Thymus (tissue), 11 donors: ENCODE measurements around the gene LMAN2. TPM values are rescaled to one million over a fixed set of nuclear protein-coding genes. Genes with fewer than 3 reads are reported as not detected.

Experiments
- DNase-seq, 9 donors: peaks; one replicate each; pipeline ENCODE4 v3.0.0-alpha.2; 2013; ENCODE audit warnings: low spot score in 9 of 9, low read depth in 6 of 9, missing footprints in 1 of 9
- H3K27ac ChIP-seq, 2 donors: one replicate each; pipeline ENCODE4 v1.5.1; 2013; ENCODE audit warnings: control low read depth in 1 of 2, low read depth in 1 of 2, low read length in 1 of 2, mild to moderate bottlenecking in 1 of 2, moderate library complexity in 1 of 2
- H3K27me3 ChIP-seq, 2 donors: one replicate each; pipeline ENCODE4 v1.5.1; 2013; ENCODE audit warnings: low read length in 1 of 2; ENCODE audit not compliant: control insufficient read depth in 2 of 2, insufficient read depth in 1 of 2
- H3K36me3 ChIP-seq, 2 donors: one replicate each; pipeline ENCODE4 v1.5.1; 2013; ENCODE audit warnings: low read length in 1 of 2, mild to moderate bottlenecking in 1 of 2, moderate library complexity in 1 of 2; ENCODE audit not compliant: control insufficient read depth in 2 of 2, insufficient read depth in 2 of 2
- H3K4me1 ChIP-seq, 2 donors: one replicate each; pipeline ENCODE4 v1.5.1; 2013; ENCODE audit warnings: low read length in 2 of 2; ENCODE audit not compliant: control insufficient read depth in 2 of 2, insufficient read depth in 2 of 2
- H3K4me3 ChIP-seq, 2 donors: one replicate each; pipeline ENCODE4 v1.5.1; 2013; ENCODE audit warnings: low read length in 2 of 2, control low read depth in 1 of 2, mild to moderate bottlenecking in 1 of 2
- H3K9me3 ChIP-seq, 2 donors: one replicate each; pipeline ENCODE4 v1.5.1; 2013; ENCODE audit warnings: low read length in 1 of 2, mild to moderate bottlenecking in 1 of 2; ENCODE audit not compliant: control insufficient read depth in 2 of 2, insufficient read depth in 1 of 2
- WGBS: extraction: QIAGEN DNeasy Blood & Tissue Kit; methylation state at CpG from one replicate; pipeline ENCODE4 v1.1.7; 2013; 5-methylcytosine and 5-hydroxymethylcytosine counted together
- polyA plus RNA-seq: library from polyadenylated mRNA; stranded (reverse); fragments of 200-250 nt; gene quantifications from one replicate; pipeline ENCODE4 v1.2.3, GENCODE V29; 2013
- total RNA-seq: library from RNA; stranded (reverse); fragments of 120-200 nt; gene quantifications from one replicate; pipeline ENCODE4 v1.2.4, GENCODE V29; 2013
- donor health status: healthy.

The LMAN2 gene
- total and polyA plus RNA-seq, 2 donors: 95.3 to 117 TPM

- H3K36me3 ChIP-seq: no peaks in the 10 kb centered on the region
- no peak for DNase-seq
- no peak overlapping the region for H3K4me3 ChIP-seq
- 56% methylated on average over 5 of the region's 5 CpGs for WGBS
- H3K27me3 ChIP-seq: peaks cover 3 to 29% of the 10 kb centered on the region in 2 donors
- no peaks in the 10 kb centered on the region for H3K9me3 ChIP-seq
- no peak overlapping the region for H3K27ac ChIP-seq
- H3K4me1 ChIP-seq: peaks cover 0 to 36% of the 10 kb centered on the region in 2 donors
Observed at GRCh38 chr5:177392765-177393164, 41.3 kb upstream of the LMAN2 start.

DNA sequence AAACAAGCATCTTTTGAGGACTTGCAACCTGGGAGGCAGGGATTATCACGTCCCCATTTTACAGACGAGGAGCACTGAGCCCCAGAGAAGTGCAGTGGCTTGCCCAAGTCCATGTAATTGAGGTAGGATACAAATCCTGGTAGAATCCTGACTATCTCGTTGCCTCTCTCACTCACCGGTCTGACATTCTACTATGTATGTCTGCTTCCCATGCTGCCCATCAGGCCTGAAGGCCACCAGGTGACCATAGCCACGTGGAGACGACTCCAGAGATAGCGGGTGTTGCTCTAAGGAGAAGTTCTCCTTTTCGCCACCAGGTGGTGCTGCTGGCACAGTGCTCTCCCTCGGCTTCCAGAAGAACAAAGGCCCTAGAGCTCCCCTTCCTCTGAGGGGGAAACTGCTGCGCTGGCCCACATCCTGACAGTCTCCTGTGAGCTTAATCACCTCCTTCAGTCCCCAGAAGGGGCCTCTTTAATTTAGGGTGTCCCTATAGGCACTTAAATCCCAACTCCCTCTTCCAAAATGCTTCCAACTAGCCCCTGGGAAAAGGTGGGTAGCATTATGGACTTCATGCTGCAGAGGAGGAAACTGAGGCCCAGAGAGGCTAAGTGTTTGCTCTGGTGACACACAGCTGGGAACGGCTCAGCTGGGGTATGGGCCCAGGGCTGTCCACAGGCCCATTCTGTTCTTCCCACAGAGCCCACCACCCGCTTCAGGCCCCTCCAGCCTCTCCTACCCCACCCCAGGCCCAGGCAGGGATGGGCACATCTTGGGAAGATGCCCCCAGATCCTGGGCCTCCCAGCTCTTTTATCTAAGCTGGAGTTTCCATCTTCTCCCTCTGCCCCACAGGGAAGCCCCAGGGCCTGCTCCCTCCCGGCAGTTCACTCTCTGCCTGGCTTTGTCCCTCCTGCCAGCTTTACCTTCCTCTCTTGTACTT is 39.2 kb upstream of the LMAN2 start:
- Histone ChIP-seq H3K36me3 (no peaks in the 10 kb centered on the region), H3K4me3 (no peak overlapping the region), H3K9me3 (no peaks in the 10 kb centered on the region), H3K27me3 (peaks cover 3 to 15% of the 10 kb centered on the region in 2 donors), H3K27ac (peak overlapping the region in 1 of 2 donors; percentile 33), H3K4me1 (peaks cover 0 to 36% of the 10 kb centered on the region in 2 donors)
- peak; percentile 71 to 96 (median 89) for DNase-seq
- WGBS: 31% methylated on average over 13 of the region's 13 CpGs

GRCh38 chr5:177389241-177390169 is 38.0 kb upstream of the LMAN2 start:
- DNase-seq: peak in 1 of 9 donors; percentile 56
- peaks cover 3 to 13% of the 10 kb centered on the region in 2 donors for H3K27me3 ChIP-seq
- H3K4me1 ChIP-seq: peaks cover 0 to 36% of the 10 kb centered on the region in 2 donors
- H3K9me3 ChIP-seq: no peaks in the 10 kb centered on the region
- no peaks in the 10 kb centered on the region for H3K36me3 ChIP-seq
- 82% methylated on average over 21 of the region's 21 CpGs for WGBS
- peak overlapping the region; percentile 10 to 42 for H3K27ac ChIP-seq
- no peak overlapping the region for H3K4me3 ChIP-seq

GRCh38 chr5:177388521-177389052 is 37.1 kb upstream of the LMAN2 start:
- H3K27ac ChIP-seq: no peak overlapping the region

GRCh38 chr5:177387405-177387804 is 35.9 kb upstream of the LMAN2 start:
- no peak for DNase-seq
- H3K4me3 ChIP-seq: no peak overlapping the region
- no peak overlapping the region for H3K27ac ChIP-seq
- peaks cover 3 to 11% of the 10 kb centered on the region in 2 donors for H3K27me3 ChIP-seq
- peaks cover 2 to 38% of the 10 kb centered on the region in 2 donors for H3K4me1 ChIP-seq
- 95% methylated on average over 14 of the region's 14 CpGs for WGBS
- H3K36me3 ChIP-seq: no peaks in the 10 kb centered on the region
- H3K9me3 ChIP-seq: peaks cover 0 to 5% of the 10 kb centered on the region in 2 donors

More at GRCh38 chr5:177388521-177389052, 37.1 kb upstream of the LMAN2 start:
- H3K4me1 ChIP-seq: peaks cover 0 to 36% of the 10 kb centered on the region in 2 donors
- H3K4me3 ChIP-seq: no peak overlapping the region
- H3K9me3 ChIP-seq: no peaks in the 10 kb centered on the region
- WGBS: 95% methylated on average over 10 of the region's 10 CpGs
- no peaks in the 10 kb centered on the region for H3K36me3 ChIP-seq
- peaks cover 3 to 13% of the 10 kb centered on the region in 2 donors for H3K27me3 ChIP-seq
- DNase-seq: no peak

DNA sequence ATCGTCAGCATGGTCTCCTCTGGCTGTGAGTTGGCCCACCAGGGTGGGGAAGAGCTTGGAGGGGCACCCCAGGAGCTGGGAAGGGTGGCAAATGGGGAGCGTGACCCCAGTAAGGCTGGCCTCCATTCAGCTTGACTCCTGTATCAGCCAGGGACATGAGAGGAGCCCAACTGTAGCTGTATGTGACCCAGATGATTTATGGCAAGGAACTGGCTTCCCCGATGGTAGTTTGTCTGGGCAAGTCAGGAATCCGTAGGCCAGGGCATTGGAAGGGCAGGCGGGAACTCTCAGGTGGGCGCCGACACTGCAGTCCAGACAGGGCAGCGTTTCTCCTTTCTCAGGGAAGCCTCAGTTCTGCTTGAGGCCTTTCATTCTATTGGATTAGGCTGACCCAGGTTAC is 35.1 kb upstream of the LMAN2 start:
- H3K4me1 ChIP-seq: peaks cover 2 to 40% of the 10 kb centered on the region in 2 donors

GRCh38 chr5:177385720-177386119 is 34.3 kb upstream of the LMAN2 start:
- Histone ChIP-seq H3K4me1 (peaks cover 2 to 37% of the 10 kb centered on the region in 2 donors), H3K36me3 (no peaks in the 10 kb centered on the region)
- 69% methylated on average over 11 of the region's 11 CpGs for WGBS

More for the DNA sequence above, 35.1 kb upstream of the LMAN2 start:
- no peak for DNase-seq
- H3K27ac ChIP-seq: no peak overlapping the region
- H3K27me3 ChIP-seq: peaks cover 3 to 11% of the 10 kb centered on the region in 2 donors
- peaks cover 0 to 6% of the 10 kb centered on the region in 2 donors for H3K9me3 ChIP-seq
- H3K36me3 ChIP-seq: no peaks in the 10 kb centered on the region
- no peak overlapping the region for H3K4me3 ChIP-seq
- 92% methylated on average over 8 of the region's 8 CpGs for whole genome bisulfite sequencing

GRCh38 chr5:177384134-177384533 is 32.7 kb upstream of the LMAN2 start, which contains the start of gene SLC34A1:
SLC34A1 (plus strand) TSS chr5:177384434; CDS start chr5:177385742, 1,308 bp downstream.
- H3K4me1 ChIP-seq: peaks cover 2 to 21% of the 10 kb centered on the region in 2 donors
- H3K36me3 ChIP-seq: no peaks in the 10 kb centered on the region
- no peak within 1 kb of the TSS for H3K4me3 ChIP-seq
- no peak for DNase-seq
- 93% methylated on average over 4 of the region's 4 CpGs for WGBS
- H3K27me3 ChIP-seq: peaks cover 0 to 5% of the 10 kb centered on the region in 2 donors
- peaks cover 0 to 6% of the 10 kb centered on the region in 2 donors for H3K9me3 ChIP-seq
- H3K27ac ChIP-seq: no peak within 1 kb of the TSS

More at GRCh38 chr5:177385720-177386119, 34.3 kb upstream of the LMAN2 start:
- H3K4me3 ChIP-seq: no peak overlapping the region
- peaks cover 3 to 11% of the 10 kb centered on the region in 2 donors for H3K27me3 ChIP-seq
- no peak for DNase-seq
- peaks cover 0 to 6% of the 10 kb centered on the region in 2 donors for H3K9me3 ChIP-seq
- no peak overlapping the region for H3K27ac ChIP-seq
